ENCODE results near the gene RNASE9.
"Not testable (repeated sequence)": the region's sequence is repeated elsewhere in the genome, so short reads cannot be mapped to it uniquely, and the experiment has no call there.

Gene RNASE9

DNA sequence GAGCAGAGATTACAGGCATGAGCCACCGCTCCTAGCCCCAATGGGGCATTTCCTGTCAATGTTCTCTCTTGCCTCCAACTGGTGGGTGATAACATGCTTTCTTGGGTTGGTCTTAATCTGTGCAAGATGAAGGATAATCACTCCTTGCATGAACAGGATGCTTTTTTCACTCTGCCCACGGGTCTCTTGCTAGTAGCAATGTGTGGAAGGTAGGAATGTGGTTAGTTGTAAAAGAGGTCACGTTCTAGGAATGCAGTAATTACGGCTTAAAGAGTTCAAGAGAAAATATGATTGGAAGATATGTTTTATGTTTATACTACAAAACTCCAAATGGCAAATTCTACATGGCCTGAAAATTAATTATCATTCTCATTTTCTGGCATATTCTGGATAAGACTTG lies 45.0 kb downstream of the RNASE9 start:
- no peak for DNase-seq

DNA sequence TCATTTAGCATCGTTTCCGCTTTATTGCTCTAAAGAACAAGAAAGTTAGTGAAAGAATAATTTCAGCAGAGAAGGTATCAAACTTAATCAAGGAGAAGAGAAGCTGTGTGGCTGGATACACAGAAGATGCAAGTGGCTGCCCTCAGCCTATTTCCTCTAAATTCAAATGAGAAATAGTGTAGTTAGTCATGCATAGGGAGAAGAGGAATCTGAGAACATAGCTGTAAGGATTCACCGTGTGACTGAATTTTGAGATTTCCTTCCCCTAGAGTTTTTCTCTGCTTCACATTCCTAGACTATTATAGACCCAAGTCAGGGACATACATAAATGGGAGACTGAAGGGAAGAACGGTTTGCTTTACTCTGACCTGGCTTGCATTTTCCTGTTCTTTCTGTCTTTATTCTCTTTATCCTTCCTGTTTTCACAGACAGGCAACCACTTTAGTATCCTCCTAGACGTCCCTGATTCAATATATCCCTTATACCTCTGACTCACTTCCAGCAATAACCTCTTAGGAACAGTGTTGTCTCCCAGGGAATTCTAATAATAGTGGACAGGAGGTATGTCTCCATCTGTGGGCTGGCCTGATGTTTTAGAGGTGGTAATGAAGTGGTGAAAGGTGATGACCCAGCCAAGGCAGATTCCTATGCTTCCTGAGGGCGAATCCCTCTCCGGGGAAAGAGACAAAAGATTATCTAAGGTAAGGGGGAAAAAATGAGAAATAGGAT lies 48.5 kb downstream of the RNASE9 start:
- DNase-seq, result no peak

DNA sequence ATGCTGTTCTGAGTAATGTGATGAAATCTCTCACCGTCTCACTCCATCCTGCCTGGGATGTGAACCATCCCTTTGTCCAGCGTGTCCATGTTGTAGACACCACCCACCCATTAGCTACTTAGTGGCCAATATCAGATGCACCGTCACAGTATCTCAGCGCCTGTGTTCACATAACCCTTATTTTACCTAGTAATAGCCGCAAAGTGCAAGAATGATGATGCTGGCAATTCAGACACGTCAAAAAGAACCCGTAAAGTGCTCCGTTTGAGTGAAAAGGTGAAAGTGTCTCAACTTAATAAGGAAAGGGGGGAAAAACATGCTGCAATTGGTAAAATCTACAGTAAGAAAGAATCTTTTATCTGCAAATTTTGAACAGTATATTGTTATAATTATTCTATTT lies 52.5 kb downstream of the RNASE9 start:
- no peak for DNase-seq

DNA sequence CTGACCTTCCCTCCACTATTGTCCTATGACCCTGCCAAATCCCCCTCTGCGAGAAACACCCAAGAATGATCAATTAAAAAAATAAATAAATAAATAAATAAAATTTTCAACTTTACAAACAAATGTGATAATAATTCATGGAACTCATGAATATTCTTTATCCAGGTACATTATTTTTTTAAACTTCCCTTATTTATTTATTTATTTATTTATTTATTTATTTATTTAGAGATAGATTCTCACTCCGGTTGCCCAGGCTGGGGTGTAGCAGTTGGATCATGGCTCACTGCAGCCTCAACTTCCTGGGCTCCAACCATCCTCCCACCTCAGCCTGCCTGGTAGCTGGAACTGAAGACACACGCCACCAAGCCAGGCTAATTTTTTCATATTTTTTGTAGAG lies 53.3 kb downstream of the RNASE9 start:
- not testable (repeated sequence) for DNase-seq

DNA sequence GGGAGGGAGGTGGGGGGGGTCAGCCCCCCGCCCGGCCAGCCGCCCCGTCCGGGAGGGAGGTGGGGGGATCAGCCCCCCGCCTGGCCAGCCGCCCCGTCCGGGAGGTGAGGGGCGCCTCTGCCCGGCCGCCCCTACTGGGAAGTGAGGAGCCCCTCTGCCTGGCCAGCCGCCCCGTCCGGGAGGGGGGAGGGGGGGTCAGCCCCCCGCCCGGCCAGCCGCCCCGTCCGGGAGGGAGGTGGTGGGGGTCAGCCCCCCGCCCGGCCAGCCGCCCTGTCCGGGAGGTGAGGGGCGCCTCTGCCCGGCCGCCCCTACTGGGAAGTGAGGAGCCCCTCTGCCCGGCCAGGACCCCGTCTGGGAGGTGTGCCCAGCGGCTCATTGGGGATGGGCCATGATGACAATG lies 54.1 kb downstream of the RNASE9 start:
- DNase-seq, result not testable (repeated sequence)

DNA sequence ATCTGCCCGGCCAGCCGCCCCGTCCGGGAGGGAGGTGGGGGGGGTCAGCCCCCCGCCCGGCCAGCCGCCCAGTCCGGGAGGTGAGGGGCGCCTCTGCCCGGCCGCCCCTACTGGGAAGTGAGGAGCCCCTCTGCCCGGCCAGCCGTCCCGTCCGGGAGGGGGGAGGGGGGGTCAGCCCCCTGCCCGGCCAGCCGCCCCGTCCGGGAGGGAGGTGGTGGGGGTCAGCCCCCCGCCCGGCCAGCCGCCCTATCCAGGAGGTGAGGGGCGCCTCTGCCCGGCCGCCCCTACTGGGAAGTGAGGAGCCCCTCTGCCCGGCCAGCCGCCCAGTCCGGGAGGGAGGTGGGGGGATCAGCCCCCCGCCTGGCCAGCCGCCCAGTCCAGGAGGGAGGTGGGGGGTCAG lies 54.6 kb downstream of the RNASE9 start:
- DNase-seq, result not testable (repeated sequence)

Measured in NCI-H146 (cell line).